ENCODE measurements around the gene REEP3. TPM values are rescaled to one million over a fixed set of nuclear protein-coding genes. Genes with fewer than 3 reads are reported as not detected.
A peak's percentile ranks its signal among the peaks of the same experiment; 100 is the strongest.

Gene REEP3
- total RNA-seq, 2 donors from 2014 or later: 30.7 to 33.0 TPM

DNA sequence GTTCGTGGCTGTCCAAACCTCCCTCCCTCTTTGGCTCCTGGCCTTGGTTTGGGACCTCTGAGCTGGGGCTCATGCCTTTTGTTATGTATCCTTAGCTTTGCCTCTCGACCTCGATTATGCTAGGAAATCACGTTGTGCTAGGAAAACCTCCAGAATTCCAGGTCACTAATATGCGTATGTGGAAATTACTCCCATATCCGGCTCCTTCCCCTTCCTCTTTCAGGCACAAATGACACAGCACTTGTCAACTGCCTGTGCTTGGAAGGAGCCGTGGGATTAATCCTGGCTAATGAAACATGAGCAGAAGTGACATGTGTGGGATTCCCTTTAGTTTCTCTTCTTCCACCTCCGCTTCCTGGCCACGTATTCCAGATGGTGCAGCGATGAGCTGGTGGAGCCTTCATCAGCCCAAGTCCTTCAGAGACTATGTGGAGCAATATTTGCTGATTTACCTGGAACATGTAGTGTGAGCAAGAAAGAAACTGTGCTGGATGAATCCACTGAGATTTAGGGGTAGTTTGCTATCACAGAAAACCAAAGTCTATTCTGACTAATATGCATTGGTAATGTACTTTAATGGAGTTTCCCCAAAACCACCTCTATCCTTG is 149.2 kb downstream of the REEP3 start:
- no peaks in the 10 kb centered on the region for H3K4me1 ChIP-seq (ENCODE audit: control insufficient read depth, insufficient read depth, low read length)
- H3K9me3 ChIP-seq (ENCODE audit: control insufficient read depth, low read length): no peaks in the 10 kb centered on the region
- Mint-ChIP-seq H3K36me3 (ENCODE audit: low read depth) (no peaks in the 10 kb centered on the region), H3K4me1 (peaks cover 31% of the 10 kb centered on the region), H3K27ac (peak overlapping the region; percentile 82), H3K27me3 (ENCODE audit: insufficient read depth) (no peaks in the 10 kb centered on the region), H3K4me3 (no peak overlapping the region), H3K9me3 (no peaks in the 10 kb centered on the region)
- peak; percentile 66 for DNase-seq
- WGBS, 2 experiments (ENCODE audit: insufficient coverage in 1 of 2, insufficient read length in 1 of 2): 50 to 65% methylated on average over 7 to 10 of the region's 10 CpGs
- H3K9ac ChIP-seq (ENCODE audit: extremely low read depth, low read length, poor library complexity, severe bottlenecking): no peak overlapping the region
- TF ChIP-seq, protein P1, sequence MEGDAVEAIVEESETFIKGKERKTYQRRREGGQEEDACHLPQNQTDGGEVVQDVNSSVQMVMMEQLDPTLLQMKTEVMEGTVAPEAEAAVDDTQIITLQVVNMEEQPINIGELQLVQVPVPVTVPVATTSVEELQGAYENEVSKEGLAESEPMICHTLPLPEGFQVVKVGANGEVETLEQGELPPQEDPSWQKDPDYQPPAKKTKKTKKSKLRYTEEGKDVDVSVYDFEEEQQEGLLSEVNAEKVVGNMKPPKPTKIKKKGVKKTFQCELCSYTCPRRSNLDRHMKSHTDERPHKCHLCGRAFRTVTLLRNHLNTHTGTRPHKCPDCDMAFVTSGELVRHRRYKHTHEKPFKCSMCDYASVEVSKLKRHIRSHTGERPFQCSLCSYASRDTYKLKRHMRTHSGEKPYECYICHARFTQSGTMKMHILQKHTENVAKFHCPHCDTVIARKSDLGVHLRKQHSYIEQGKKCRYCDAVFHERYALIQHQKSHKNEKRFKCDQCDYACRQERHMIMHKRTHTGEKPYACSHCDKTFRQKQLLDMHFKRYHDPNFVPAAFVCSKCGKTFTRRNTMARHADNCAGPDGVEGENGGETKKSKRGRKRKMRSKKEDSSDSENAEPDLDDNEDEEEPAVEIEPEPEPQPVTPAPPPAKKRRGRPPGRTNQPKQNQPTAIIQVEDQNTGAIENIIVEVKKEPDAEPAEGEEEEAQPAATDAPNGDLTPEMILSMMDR (conservative IDR thresholded peaks at IDR 0.05): no peak
- no peak overlapping the region for H3K4me3 ChIP-seq (ENCODE audit: low read length)
- H3K36me3 ChIP-seq (ENCODE audit: control insufficient read depth, insufficient read depth, low read length): no peaks in the 10 kb centered on the region
- no peaks in the 10 kb centered on the region for H3K27me3 ChIP-seq (ENCODE audit: control insufficient read depth, insufficient read depth, low read length, poor library complexity, severe bottlenecking)
- H3K27ac ChIP-seq (ENCODE audit: low read depth, low read length): no peak overlapping the region

- Mint-ChIP-seq H3K4me3 (no peak overlapping the region), H3K27me3 (ENCODE audit: insufficient read depth) (no peaks in the 10 kb centered on the region), H3K4me1 (peaks cover 31% of the 10 kb centered on the region), H3K27ac (peak overlapping the region; percentile 57), H3K9me3 (no peaks in the 10 kb centered on the region), H3K36me3 (ENCODE audit: low read depth) (no peaks in the 10 kb centered on the region)
- Histone ChIP-seq H3K27ac (ENCODE audit: low read depth, low read length) (no peak overlapping the region), H3K36me3 (ENCODE audit: control insufficient read depth, insufficient read depth, low read length) (no peaks in the 10 kb centered on the region), H3K4me3 (ENCODE audit: low read length) (no peak overlapping the region), H3K9me3 (ENCODE audit: control insufficient read depth, low read length) (no peaks in the 10 kb centered on the region), H3K27me3 (ENCODE audit: control insufficient read depth, insufficient read depth, low read length, poor library complexity, severe bottlenecking) (no peaks in the 10 kb centered on the region), H3K4me1 (ENCODE audit: control insufficient read depth, insufficient read depth, low read length) (no peaks in the 10 kb centered on the region), H3K9ac (ENCODE audit: extremely low read depth, low read length, poor library complexity, severe bottlenecking) (no peak overlapping the region)
- DNase-seq: no peak
- TF ChIP-seq, protein P1 (conservative IDR thresholded peaks at IDR 0.05): no peak
- WGBS, 2 experiments (ENCODE audit: insufficient coverage in 1 of 2, insufficient read length in 1 of 2): 35 to 76% methylated on average over 2 of the region's 2 CpGs
These were observed 150.2 kb downstream of the REEP3 start for GRCh38 chr10:63671317-63671937.

DNA sequence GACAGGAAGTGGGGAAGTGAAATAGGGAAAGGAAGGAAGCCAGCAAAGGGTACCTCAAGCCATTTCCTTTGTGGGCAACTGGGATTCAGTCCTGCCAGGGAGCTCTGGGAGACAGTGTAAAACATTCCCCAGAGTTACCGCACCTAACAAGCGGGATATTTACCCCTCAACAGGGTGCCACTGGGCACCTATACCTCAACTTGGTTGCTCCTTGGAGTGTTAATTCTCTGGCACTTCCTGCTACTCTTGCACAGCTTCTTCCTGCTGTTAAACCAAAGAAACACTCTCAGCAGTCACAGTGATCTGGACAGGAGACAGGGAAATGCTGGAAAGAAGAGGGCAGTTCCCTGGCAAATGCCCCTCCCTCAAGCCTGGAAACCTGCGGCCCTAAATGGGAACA is 151.3 kb downstream of the REEP3 start:
- no peaks in the 10 kb centered on the region for H3K9me3 Mint-ChIP-seq
- no peak for DNase-seq
- no peak overlapping the region for H3K4me3 ChIP-seq (ENCODE audit: low read length)
- H3K36me3 Mint-ChIP-seq (ENCODE audit: low read depth): no peaks in the 10 kb centered on the region
- 74 to 83% methylated on average over 1 to 3 of the region's 3 CpGs for WGBS, 2 experiments (ENCODE audit: insufficient coverage in 1 of 2, insufficient read length in 1 of 2)
- H3K4me1 ChIP-seq (ENCODE audit: control insufficient read depth, insufficient read depth, low read length): no peaks in the 10 kb centered on the region
- peak overlapping the region; percentile 70 for H3K27ac Mint-ChIP-seq
- TF ChIP-seq, protein P1 (conservative IDR thresholded peaks at IDR 0.05): no peak
- no peak overlapping the region for H3K27ac ChIP-seq (ENCODE audit: low read depth, low read length)
- H3K27me3 Mint-ChIP-seq (ENCODE audit: insufficient read depth): no peaks in the 10 kb centered on the region
- H3K4me1 Mint-ChIP-seq: peaks cover 31% of the 10 kb centered on the region
- no peaks in the 10 kb centered on the region for H3K27me3 ChIP-seq (ENCODE audit: control insufficient read depth, insufficient read depth, low read length, poor library complexity, severe bottlenecking)
- no peak overlapping the region for H3K4me3 Mint-ChIP-seq
- H3K36me3 ChIP-seq (ENCODE audit: control insufficient read depth, insufficient read depth, low read length): no peaks in the 10 kb centered on the region
- no peaks in the 10 kb centered on the region for H3K9me3 ChIP-seq (ENCODE audit: control insufficient read depth, low read length)
- H3K9ac ChIP-seq (ENCODE audit: extremely low read depth, low read length, poor library complexity, severe bottlenecking): no peak overlapping the region
